ENCODE data around the gene HHIPL1.
"Not testable (repeated sequence)": the region's sequence is repeated elsewhere in the genome, so short reads cannot be mapped to it uniquely, and the experiment has no call there.

The HHIPL1 gene

DNA sequence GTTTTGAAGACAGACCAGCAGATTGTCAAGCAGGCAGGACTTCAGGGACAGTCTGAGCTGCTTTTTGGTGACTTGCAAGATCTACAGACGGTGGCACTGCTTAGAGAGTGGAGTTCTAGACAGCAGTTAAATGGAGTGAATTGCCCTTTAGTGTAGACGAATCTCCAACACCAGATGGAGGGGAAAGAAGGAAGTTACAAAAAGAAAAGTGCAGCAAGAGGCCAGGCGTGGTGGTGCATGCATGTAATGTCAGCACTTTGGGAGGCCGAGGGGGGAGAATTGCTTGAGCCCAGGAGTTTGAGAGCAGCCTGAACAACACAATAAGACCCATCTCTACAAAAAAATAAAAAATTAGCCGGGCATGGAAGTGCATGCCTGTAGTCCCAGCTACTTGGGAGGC lies 8.4 kb upstream of the HHIPL1 start:
- DNase-seq: no peak

DNA sequence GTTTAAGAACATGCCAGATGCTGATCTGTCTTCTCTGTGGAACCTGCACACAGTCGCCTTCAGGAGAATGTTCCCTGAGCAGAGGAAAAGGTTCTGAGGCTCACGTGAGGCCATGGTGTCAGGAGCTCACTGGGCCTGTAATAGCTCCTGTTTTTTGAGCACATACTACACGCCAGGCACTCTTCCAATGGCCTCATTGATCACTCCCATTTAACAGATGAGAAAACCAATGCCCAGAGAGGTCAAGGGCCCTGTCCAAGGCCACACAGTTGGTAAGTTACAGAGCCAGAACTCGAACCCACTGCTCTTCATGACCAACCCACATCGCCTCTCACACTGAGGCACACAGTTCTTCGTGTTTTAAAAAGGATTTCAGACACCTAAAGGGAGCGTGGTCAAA lies 7.3 kb upstream of the HHIPL1 start:
- no peak for DNase-seq

DNA sequence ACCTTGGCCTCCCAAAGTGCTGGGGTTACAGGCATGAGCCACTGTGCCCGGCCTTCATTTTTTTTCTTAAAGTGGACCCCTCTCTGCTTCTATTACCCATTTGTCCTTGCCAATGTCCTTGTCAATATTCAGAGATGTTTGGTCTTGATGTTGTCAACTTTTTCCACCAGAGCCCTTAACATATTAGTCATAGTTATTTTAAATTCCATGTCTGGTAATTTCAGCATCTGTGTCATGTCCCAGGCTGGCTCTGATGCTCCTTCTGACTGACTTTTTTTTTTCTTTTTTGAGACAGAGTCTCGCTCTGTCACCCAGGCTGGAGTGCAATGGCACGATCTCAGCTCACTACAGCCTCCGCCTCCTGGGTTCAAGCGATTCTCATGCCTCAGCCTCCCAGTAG lies 2.2 kb upstream of the HHIPL1 start:
- not testable (repeated sequence) for DNase-seq

DNA sequence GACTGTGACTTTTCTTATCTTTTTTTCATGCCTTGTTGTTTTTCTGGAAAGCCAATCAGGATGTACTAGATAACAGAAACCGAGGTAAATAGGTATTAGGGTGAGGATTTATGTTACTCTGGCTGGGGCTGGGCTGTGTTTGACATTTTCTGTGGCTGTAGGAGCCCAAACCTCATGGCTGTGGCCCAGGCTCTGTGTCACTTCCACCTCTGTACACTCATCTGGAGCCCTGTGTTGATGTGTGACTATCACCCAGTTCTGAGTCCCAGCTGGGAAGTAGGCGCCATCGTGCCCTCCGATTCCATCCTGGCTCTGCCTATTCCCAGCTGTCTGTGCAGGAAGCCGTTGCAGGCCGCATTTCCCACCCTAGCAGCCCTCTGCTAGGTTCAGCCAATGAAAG lies 1.6 kb upstream of the HHIPL1 start:
- DNase-seq: no peak

DNA sequence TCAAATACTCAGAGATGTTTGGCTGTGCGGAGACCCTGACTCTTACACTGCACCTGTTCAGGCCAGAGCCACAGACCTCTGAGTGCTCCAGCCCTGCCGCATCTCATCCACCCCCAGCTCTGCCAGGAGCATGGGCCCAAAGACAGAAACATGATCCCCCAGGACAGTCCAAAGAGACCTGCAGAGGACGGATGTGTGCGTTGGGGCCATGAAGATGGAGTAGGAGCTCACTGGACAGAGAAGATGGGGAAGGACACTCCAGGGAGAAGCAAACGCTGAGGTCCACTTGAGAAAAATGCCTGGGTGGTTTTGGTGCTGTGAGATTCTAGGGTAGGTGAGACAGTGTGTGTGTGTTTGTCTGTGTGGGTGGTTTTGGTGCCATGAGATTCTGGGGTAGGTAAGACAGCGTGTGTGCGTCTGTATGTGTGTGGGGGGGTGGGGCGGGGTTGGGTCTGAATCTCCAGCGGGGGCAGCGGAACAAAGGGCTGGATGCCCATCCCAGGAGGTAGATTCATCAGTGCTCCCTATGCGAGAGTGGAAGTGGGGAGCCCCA lies 818 bp upstream of the HHIPL1 start:
- no peak for DNase-seq

DNA sequence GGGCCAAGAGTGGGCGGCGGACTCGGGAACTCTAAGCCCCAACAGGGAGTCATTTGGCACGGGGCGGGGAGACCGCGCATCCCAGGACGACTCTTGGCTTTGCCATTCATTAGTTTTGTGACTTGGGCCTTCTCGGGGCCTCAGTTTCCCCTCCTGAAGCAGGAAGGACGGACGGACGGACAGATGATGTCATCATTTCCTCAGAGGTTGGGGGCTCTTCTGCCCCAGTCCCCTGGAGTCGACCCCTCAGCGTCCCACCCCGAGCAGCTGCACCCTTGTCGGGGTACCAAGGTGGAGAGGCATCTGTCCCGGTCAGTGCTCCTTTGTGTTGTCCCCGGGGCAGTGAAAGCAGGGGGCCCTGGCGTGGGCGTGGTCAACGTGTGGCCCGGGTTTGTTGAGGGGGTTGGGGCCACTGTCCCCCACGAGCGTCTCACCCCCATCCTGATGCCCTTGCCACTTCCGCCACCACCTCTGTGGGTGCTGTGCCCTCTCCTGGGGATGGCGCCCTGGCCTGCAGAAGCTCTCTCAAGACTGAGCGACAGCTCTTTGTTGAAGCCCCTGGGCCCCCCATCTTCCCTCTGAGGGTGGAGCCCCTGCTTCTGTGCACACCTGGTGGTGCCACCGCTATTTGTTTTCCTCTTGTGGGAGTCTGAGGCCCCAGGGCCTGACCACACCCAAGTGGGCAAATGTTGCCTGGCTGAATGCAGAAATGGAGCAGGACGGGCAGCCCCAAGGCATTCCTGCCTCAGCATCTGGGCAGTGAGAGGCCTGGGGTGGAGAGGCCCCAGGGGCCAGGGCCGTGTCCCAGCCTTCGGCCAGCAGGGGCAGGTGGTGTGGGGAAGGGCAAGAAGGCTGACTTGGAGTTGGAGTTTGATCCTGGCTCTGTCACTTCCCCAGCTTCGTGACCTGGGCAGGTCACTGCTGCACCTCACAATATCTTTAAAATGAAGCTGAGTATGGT lies 896 bp downstream of the HHIPL1 start:
- no peak for DNase-seq

DNA sequence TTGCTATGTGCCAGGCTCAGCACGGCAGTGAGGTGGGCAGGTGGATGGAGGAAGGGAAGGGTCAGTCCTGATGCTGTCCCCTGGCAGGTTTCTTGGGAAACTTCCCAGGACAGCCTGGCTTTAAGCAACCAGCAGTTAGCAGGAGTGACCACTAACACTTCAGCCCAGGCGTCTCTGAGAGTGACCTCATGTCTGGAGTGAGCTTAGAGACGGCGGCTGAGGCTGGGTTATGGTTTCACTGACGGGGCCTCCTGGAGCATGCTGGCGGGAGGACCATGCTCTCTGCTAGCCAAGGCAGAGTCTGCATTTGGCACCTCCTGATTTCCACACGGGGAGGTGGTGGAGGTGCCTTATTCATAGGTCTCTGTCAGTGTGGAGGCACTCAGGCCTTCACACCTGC lies 2.5 kb downstream of the HHIPL1 start:
- DNase-seq: no peak

DNA sequence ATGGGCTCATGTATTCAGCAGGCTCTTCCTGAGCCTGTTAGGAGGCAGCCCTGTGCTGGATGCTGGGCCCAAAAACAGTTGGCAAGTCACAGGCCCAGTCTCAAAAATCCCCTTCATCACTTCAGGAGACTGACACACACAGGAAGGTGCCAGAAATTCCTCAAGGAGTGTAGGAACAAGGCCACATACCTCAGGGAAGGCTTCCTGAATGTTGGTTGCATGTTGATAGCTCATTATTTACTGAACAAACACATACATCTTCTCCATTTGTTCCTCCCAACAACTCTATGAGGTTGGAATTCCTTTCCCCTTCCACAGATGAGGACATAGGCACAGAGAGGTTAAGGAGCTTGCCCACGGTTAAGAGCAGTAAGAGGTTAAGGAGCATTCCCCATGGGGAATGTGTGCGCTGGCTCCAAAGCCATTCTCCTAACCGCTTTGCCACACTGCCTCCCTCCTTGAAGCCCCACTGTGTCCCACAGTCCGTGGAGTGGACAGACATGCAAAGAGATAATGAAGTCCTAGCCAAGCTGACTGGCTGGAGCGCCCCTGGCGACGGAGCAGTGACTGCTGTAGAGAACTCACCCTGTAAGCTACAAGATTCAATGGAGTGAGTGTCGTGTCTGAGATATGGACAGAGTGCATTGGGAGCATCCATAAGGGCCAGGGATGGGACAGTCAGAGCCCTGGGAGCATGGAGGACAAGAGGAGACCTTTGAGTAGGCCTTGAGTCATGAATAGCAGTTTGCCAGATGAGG lies 3.3 kb downstream of the HHIPL1 start:
- no peak for DNase-seq

DNA sequence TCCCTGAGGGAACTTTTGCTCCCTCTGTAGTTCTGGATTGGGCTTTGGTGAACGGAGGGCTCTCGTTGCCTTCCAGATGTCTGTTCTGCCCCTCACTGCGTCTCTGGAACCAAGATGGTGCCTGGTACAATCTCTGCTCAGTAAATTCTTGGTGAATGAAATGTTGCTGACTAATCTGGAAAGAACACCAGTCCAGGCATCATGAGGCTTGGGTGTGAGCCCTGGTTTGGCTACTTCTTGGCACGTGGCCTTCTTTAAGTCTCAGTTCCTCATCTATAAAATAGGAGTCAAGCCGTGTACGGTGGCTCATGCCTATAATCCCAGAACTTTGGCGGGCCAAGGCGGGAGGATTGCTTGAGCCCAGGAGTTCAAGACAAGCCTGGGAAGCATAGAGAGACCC lies 4.3 kb downstream of the HHIPL1 start:
- DNase-seq: no peak

DNA sequence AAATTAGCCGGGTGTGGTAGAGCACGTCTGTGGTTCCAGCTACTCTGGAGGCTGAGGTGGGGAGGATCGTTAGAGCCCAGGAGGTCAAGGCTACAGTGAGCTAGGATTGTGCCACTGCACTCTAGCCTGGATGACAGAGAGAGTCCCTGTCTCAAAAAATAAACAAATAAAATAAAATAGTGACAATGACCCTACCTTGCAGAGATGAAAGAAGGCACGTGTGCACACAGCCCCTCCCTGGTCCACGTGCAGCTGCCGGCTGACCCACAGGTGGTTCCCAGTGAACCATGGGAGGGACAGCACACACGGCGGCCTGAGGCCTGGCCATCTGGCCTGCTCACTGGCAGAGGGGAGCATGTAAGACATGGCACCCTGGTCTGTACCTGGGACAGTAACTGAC lies 4.7 kb downstream of the HHIPL1 start:
- no peak for DNase-seq

DNA sequence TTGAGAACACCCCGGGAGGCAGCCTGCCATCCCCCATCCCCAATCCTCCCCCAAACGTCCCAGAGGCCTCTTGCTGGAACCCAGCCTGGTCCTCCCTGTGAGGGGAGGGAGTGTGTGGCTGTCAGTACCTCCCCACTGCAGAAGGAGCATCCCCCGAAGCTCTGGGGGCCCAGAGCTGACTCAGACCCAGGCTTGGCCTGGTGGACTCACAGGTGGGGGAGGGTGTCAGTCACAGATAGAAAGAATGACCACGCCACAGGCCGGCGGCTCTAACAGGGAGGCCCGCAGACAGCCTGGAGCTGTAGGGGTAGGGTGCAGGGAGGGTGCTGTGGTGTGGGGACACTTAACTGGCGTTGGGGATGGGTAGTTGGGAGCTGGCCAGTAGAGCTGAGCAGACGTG lies 5.3 kb downstream of the HHIPL1 start:
- no peak for DNase-seq

DNA sequence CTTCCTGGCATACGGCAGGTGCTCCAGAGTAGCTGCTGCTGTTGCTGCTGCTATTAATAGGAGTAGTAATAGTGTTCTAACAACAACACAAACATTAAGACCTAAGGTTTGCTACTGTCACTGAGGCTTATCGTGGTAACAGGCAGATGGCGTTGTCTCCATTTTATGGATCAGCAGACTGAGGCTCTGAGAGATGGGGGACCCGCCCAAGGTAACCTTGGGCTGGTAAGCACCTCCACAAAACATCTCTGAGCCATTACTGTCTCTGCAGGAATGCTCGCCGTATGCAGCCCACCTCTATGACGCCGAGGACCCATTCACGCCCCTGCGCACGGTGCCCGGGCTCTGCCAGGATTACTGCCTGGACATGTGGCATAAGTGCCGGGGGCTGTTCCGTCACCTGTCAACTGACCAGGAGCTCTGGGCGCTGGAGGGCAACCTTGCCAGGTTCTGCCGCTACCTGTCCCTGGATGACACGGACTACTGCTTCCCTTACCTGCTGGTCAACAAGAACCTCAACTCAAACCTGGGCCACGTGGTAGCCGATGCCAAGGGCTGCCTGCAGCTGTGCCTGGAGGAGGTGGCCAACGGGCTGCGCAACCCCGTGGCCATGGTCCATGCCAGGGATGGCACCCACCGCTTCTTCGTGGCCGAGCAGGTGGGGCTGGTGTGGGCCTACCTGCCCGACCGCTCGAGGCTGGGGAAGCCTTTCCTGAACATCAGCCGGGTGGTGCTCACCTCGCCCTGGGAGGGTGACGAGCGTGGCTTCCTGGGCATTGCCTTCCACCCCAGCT lies 7.2 kb downstream of the HHIPL1 start:
- DNase-seq: no peak

DNA sequence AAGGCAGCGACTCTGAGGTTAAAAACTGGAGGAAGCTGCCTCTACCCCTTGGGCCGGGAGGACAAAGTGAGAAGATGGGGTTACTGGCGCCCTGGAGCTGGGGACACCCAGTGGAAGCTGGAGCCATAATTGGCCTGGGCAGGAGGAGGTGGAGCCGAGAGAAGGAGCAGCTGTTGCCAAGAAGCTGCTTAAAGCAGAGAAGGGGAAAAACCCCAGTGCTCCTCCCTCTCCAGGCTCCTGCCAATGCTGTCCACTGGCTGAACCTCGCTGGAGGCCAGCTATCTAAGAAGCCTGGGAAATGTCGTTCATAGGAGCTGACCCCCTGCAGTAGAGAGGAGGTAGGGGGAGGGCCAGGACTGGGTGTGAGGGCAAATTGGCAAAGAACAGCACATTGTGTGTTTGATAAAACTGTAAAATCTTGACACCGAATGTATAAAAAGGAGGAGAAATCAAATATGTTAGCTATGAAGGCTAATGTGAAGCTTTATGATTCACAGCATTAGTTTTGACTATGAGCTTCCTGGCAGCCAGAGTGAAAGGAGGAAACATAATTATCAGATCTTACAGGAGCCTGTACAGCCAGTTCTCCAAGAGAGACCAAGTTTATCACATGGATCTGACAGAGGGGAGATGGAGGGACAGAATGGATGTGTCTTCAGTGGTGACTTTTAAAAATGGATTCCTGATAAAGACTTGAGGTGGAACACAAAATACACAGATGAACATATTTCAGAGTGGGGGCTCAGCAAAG lies 9.5 kb downstream of the HHIPL1 start:
- DNase-seq: no peak

DNA sequence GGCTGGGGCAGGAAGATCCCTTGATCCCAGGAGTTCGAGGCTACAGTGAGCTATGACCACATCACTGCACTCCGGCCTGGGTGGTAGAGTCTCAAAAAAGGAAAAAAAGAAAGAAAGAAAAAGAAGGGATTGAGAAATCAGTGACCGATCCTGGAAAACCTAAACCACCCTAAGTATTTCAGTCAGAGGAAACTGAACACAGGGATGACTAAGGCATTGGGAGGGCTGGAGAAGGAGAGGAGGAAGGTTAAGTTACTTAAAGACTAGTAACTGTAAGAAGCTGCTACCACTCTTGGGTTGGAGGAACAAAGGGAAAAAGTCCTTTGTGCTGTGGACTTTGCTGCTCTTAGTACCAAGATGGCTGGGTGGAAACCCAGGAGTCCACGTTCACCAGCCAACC lies 10.6 kb downstream of the HHIPL1 start:
- no peak for DNase-seq

DNA sequence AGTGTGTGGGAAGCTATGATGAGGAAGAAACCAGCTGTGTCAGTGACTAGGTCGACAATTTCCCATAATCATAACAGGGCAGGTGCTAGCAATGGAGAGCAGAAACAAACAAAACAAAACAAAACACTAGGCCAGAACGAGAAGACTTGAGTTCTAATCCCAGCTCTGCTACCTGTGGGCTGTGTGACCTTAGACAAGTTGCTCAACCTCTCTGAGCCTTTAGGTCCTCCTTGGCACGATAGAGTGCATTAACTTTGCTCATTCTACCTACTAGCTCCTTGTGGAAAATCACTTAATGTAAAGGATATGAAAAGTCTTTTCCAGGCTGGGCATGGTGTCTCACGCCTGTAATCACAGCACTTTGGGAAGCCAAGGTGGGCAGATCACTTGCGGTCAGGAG lies 11.2 kb downstream of the HHIPL1 start:
- no peak for DNase-seq

DNA sequence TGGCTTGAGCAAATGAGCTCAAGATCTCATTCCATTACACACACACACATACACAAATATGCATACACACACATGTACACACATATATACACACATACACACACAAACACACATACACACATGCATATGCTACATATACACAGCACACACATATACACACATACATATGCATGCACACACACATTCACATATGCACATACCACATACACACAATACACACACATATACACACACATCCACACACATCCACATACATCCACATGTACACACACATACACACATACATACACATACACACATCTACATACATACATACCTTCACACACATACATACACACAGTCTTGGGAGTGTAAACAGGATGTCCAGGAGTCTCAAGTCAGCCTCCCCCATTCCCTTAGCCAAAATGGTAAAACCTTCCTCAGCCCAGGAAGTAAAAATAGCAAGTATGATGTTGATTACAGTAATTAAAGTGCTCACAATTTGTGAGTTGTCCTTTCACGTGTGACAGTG lies 12.8 kb downstream of the HHIPL1 start:
- DNase-seq: no peak

DNA sequence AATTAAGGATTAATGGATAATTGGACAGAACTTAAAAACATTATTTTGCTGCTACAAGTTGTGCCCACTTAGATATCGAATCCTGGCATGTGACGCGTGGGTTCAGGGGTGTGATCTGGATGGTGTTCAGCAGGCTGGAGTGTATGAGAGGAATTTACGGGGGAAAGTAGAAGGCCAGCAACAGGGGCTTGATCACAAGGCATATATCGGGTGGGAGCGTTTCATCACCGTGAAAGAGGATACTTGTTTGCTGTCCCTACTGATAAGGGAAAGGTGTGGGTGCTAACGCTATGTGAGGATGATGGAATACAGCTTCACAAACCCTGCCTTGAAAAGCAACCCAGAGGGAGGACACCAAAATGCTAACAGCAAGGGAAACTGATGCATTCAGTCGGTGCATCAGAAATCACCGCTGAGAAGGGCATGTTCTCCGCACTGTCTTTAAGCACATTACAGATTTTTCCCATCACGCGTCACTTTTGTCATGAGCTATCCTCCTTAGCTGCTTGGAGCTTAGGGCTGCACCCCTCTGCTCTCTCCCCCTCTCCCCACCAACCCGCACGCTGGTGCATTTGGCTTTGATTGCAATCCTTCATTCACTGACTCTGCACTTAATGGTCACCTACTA lies 13.4 kb downstream of the HHIPL1 start:
- DNase-seq: no peak

DNA sequence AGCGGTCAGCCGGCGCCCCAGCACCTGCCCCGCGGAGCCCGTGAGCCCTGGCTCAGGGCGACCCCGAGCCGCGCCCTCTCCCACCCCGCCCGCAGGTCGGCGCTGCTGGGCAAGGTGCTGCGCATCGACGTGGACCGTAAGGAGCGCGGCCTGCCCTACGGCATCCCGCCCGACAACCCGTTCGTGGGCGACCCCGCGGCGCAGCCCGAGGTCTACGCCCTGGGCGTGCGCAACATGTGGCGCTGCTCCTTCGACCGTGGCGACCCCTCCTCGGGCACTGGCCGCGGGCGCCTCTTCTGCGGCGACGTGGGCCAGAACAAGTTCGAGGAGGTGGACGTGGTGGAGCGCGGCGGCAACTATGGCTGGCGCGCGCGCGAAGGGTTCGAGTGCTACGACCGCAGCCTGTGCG lies 14.4 kb downstream of the HHIPL1 start:
- peak in 1 of 2 donors; percentile 7 for DNase-seq

DNA sequence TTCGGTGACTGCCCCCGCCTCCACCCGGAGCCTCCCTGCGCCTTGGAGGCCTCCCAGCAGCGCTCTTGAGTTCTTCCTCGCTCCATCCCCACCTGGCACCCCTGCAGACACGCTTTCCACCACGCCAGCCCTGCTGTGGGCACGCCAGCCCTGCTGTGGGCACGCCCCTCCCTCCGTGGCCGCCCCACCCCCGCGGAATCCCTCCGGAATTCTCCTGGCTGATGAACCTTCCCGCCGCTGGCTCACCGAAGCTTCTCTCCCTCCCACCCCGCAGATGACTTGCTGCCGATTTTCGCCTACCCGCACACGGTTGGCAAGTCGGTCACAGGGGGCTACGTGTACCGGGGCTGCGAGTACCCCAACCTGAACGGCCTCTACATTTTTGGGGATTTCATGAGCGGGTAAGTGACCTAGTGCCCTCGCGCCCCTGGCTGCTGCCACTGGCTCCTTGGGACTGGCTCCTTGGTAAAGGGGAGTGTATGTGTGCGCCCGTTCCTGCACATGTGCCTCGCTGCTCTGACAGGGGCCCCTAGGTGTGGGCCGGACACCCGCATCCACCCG lies 15.2 kb downstream of the HHIPL1 start:
- DNase-seq: no peak

DNA sequence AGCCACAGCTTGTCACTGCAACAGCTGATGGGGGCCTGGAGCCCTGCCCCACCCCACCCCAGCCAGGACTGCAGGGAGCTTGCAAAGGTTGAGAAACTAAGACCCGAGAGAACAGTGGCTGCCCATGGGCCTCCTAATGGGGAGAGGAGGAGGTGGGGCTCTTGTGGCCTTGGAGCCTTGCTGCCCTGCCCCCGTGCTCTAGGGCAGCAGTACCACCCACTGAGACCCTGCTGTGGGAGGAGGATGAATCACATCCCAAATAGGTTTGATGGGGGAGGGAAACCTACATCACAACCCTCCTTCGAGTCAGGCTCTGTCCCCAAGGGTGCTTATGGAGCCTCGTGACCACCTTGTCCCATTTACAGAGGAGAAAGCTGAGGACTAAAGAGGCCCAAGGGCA lies 15.9 kb downstream of the HHIPL1 start:
- DNase-seq: no peak

DNA sequence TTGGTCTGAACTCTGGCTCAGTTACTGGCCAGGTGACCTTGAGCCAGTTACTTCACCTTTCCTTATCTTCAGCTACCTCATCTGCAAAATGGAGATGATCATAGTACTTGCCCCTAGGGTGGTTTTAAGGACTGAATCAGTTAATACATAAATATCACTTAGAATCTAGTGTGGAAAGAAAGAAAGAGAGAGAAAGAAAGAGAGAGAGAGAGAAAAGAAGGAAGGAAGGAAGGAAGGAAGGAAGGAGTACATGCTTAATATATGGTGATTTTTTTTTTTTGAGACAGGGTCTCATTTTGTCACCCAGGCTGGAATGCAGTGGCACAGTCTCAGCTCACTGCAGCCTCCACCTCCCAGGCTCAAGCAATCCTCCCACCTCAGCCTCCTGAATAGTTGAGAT lies 16.3 kb downstream of the HHIPL1 start:
- not testable (repeated sequence) for DNase-seq
